Measurements from ENCODE around the gene ADAMTS12.
A peak's percentile ranks its signal among the peaks of the same experiment; 100 is the strongest.
"Not testable (repeated sequence)": the region's sequence is repeated elsewhere in the genome, so short reads cannot be mapped to it uniquely, and the experiment has no call there.

ADAMTS12 gene

GRCh38 chr5:33933723-33934169 lies 42.0 kb upstream of the ADAMTS12 start:
- H3K36me3 ChIP-seq (ENCODE audit: insufficient read depth, low read length) = no peaks in the 10 kb centered on the region
- H3K27ac ChIP-seq (ENCODE audit: low read depth, low read length) = no peak overlapping the region
- H3K9me3 ChIP-seq (ENCODE audit: insufficient read depth, low read depth, low read length) = no peaks in the 10 kb centered on the region
- H3K4me1 ChIP-seq (ENCODE audit: insufficient read depth, low read length) = peaks cover 28% of the 10 kb centered on the region
- H3K9ac ChIP-seq (ENCODE audit: low read depth, low read length) = no peak overlapping the region
- no peak overlapping the region for H3K4me3 ChIP-seq (ENCODE audit: low read length)
- 87% methylated on average over 3 of the region's 3 CpGs for WGBS
- peaks cover 27% of the 10 kb centered on the region for H3K27me3 ChIP-seq (ENCODE audit: insufficient read depth, low read length)

GRCh38 chr5:33931136-33931535 lies 39.3 kb upstream of the ADAMTS12 start:
- H3K9ac ChIP-seq (ENCODE audit: low read depth, low read length) = no peak overlapping the region
- H3K27ac ChIP-seq (ENCODE audit: low read depth, low read length) = peak overlapping the region; percentile 83; the same call in 1 of the 2 replicates
- no peak overlapping the region for H3K4me3 ChIP-seq (ENCODE audit: low read length)
- H3K36me3 ChIP-seq (ENCODE audit: insufficient read depth, low read length) = no peaks in the 10 kb centered on the region
- 64% methylated on average over 5 of the region's 5 CpGs for WGBS
- peaks cover 40% of the 10 kb centered on the region for H3K4me1 ChIP-seq (ENCODE audit: insufficient read depth, low read length)
- peaks cover 7% of the 10 kb centered on the region for H3K27me3 ChIP-seq (ENCODE audit: insufficient read depth, low read length)
- H3K9me3 ChIP-seq (ENCODE audit: insufficient read depth, low read depth, low read length) = no peaks in the 10 kb centered on the region

DNA sequence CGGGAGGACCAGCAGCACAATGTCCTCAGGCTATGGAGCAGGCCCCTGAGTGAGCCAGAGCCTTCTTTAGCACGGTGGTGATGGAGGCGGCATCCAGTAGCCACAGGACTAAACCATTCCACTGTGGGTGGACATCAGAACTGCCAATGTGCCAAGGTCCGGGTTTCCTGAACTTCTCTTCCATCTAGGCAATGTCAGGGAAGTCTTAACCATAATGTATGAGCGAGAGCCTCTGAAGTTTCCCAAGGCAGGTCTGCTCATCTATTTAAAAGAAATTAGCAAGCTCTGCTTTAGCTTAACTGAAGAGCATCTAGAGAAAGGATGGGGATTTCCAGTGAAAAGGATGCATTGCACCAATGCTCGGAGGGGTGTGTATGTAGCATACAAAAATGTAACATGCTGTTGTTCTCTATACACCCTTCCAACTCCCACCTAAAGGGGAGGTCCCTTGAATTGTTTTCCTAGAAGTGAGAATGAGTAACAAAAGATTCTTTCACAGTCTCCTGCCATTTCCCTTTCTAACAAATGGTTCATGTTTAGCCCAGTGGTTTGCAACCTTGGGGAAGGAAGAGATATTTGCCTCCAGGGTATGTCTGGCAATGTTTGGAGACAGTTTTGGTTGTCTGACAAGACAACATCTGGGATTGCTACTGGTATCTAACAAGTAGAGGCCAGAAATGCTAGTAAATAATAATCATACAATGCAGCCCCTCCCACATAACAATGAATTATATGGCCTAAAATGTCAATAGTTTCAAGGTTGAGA lies 38.3 kb upstream of the ADAMTS12 start:
- no peaks in the 10 kb centered on the region for H3K36me3 ChIP-seq (ENCODE audit: insufficient read depth, low read length)
- H3K4me1 ChIP-seq (ENCODE audit: insufficient read depth, low read length) = peaks cover 40% of the 10 kb centered on the region
- peak overlapping the region; percentile 83; the same call in 1 of the 2 replicates for H3K27ac ChIP-seq (ENCODE audit: low read depth, low read length)
- WGBS = 82% methylated on average over 6 of the region's 6 CpGs
- no peaks in the 10 kb centered on the region for H3K27me3 ChIP-seq (ENCODE audit: insufficient read depth, low read length)
- no peak overlapping the region for H3K4me3 ChIP-seq (ENCODE audit: low read length)
- H3K9me3 ChIP-seq (ENCODE audit: insufficient read depth, low read depth, low read length) = no peaks in the 10 kb centered on the region
- no peak overlapping the region for H3K9ac ChIP-seq (ENCODE audit: low read depth, low read length)

- Histone ChIP-seq H3K4me1 (ENCODE audit: insufficient read depth, low read length) (peaks cover 40% of the 10 kb centered on the region), H3K9me3 (ENCODE audit: insufficient read depth, low read depth, low read length) (no peaks in the 10 kb centered on the region), H3K36me3 (ENCODE audit: insufficient read depth, low read length) (no peaks in the 10 kb centered on the region), H3K27ac (ENCODE audit: low read depth, low read length) (no peak overlapping the region), H3K27me3 (ENCODE audit: insufficient read depth, low read length) (no peaks in the 10 kb centered on the region), H3K4me3 (ENCODE audit: low read length) (no peak overlapping the region), H3K9ac (ENCODE audit: low read depth, low read length) (no peak overlapping the region)
- 93% methylated on average over 2 of the region's 2 CpGs for WGBS
Observed at GRCh38 chr5:33928283-33928682, 36.5 kb upstream of the ADAMTS12 start.

DNA sequence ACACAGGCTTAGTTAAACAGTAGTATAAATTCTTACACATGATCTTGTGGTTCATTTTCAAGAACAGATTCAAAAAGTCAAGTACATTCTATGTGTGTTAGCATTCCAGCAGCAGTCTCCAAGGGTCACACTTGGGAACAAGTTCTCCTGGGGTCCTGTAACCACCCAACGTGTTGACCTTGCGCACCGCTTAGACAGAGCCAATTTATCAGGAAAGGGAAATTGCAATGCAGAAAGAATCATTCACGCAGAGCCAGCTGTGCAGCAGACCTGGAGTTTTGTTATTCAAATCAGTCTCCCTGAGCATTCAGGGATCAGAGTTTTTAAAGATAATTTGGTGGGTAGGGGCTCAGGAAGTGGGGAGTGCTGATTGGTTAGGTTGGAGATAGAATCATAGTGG lies 35.9 kb upstream of the ADAMTS12 start:
- Histone ChIP-seq H3K4me3 (ENCODE audit: low read length) (no peak overlapping the region), H3K9me3 (ENCODE audit: insufficient read depth, low read depth, low read length) (no peaks in the 10 kb centered on the region), H3K36me3 (ENCODE audit: insufficient read depth, low read length) (no peaks in the 10 kb centered on the region), H3K27me3 (ENCODE audit: insufficient read depth, low read length) (no peaks in the 10 kb centered on the region), H3K27ac (ENCODE audit: low read depth, low read length) (no peak overlapping the region), H3K9ac (ENCODE audit: low read depth, low read length) (no peak overlapping the region), H3K4me1 (ENCODE audit: insufficient read depth, low read length) (peaks cover 40% of the 10 kb centered on the region)
- WGBS = 68% methylated on average over 4 of the region's 4 CpGs

DNA sequence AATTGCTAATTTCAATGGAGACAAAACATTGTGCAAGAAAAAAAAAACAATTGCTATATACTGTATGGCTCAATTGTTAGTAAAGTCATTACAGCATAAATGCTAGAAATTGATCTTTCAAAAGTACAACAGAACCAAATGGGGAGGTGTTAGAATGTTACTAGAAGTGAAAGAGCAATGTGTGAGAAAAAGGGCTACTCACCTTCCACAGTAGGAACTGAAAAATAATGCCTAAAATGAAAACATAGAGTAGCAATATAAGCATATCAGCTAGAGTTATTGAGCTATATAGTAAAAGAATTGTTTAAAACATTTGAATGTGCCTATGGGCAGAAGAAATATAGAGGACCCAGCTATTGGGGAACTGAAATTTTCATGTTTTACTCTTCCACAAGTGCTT lies 33.5 kb upstream of the ADAMTS12 start:
- Histone ChIP-seq H3K27ac (ENCODE audit: low read depth, low read length) (no peak overlapping the region), H3K9me3 (ENCODE audit: insufficient read depth, low read depth, low read length) (no peaks in the 10 kb centered on the region), H3K4me3 (ENCODE audit: low read length) (no peak overlapping the region), H3K4me1 (ENCODE audit: insufficient read depth, low read length) (peaks cover 25% of the 10 kb centered on the region; the same call in 1 of the 2 replicates), H3K36me3 (ENCODE audit: insufficient read depth, low read length) (no peaks in the 10 kb centered on the region), H3K27me3 (ENCODE audit: insufficient read depth, low read length) (no peaks in the 10 kb centered on the region), H3K9ac (ENCODE audit: low read depth, low read length) (no peak overlapping the region)

DNA sequence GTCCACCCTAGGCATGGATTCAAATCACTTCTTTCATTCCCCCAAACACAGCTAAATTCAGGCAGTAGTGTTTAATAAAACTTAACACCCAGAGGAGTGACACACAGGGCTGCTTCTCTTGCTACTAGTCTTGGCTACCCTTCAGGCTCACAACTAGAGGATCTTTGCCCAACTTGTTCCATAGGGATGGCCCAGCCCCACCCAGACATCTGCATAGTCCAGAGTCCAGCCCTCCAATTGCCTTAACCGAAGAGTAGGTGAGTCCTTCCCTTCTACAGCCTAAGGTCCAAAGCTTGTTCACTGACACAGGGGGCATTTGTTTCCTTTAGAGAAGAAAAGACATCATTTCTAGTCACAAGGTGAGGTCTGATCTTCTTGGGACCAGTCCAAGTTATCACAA lies 29.2 kb upstream of the ADAMTS12 start:
- Histone ChIP-seq H3K4me1 (ENCODE audit: insufficient read depth, low read length) (no peaks in the 10 kb centered on the region), H3K27me3 (ENCODE audit: insufficient read depth, low read length) (no peaks in the 10 kb centered on the region), H3K27ac (ENCODE audit: low read depth, low read length) (no peak overlapping the region), H3K9ac (ENCODE audit: low read depth, low read length) (no peak overlapping the region), H3K36me3 (ENCODE audit: insufficient read depth, low read length) (no peaks in the 10 kb centered on the region), H3K4me3 (ENCODE audit: low read length) (no peak overlapping the region), H3K9me3 (ENCODE audit: insufficient read depth, low read depth, low read length) (no peaks in the 10 kb centered on the region)
- 95% methylated on average over 1 of the region's 1 CpG for WGBS

- not testable (repeated sequence) for H3K27me3 ChIP-seq (ENCODE audit: insufficient read depth, low read length); H3K9ac ChIP-seq (ENCODE audit: low read depth, low read length); H3K36me3 ChIP-seq (ENCODE audit: insufficient read depth, low read length); H3K9me3 ChIP-seq (ENCODE audit: insufficient read depth, low read depth, low read length); H3K4me1 ChIP-seq (ENCODE audit: insufficient read depth, low read length); H3K4me3 ChIP-seq (ENCODE audit: low read length); H3K27ac ChIP-seq (ENCODE audit: low read depth, low read length)
- 89% methylated on average over 3 of the region's 3 CpGs for WGBS
Observed at GRCh38 chr5:33914844-33915243, 23.1 kb upstream of the ADAMTS12 start.

DNA sequence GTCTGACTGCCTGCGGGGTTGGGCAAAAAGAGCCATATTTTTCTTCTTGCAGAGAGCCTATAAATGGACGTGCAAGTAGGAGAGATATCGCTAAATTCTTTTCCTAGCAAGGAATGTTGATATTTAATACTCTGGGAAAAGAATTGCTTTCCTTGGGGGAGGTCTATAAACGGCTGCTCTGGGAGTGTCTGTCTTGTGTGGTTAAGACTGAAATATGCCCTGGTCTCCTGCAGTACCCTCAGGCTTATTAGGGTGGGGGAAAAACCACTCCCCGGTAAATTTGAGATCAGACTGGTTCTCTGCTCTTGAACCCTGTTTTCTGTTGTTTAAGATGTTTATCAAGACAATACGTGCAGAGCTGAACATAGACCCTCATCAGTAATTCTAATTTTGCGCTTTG lies 14.5 kb upstream of the ADAMTS12 start:
- H3K4me1 ChIP-seq (ENCODE audit: insufficient read depth, low read length); H3K4me3 ChIP-seq (ENCODE audit: low read length); H3K9ac ChIP-seq (ENCODE audit: low read depth, low read length); H3K36me3 ChIP-seq (ENCODE audit: insufficient read depth, low read length); H3K27me3 ChIP-seq (ENCODE audit: insufficient read depth, low read length); H3K27ac ChIP-seq (ENCODE audit: low read depth, low read length): not testable (repeated sequence)
- H3K9me3 ChIP-seq (ENCODE audit: insufficient read depth, low read depth, low read length) = peaks cover 32% of the 10 kb centered on the region
- WGBS = 92% methylated on average over 7 of the region's 7 CpGs

DNA sequence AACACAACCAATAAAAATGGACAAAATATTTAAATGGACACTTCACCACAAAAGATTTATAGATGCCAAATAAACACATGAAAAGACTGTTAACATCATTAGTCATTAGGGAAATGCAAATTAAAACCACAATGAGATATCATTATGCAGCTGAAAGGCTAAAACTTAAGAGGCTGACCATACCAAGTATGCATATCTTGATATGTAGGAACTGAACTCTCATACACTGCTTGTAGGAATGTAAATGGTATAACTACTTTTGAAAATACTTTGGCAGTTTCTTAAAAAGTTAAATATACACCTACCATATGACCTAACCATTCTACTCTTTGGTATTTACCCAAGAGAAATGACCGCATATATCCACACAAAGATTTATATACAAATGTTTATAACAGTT lies 13.6 kb upstream of the ADAMTS12 start:
- WGBS = no CpG with 5 or more reads among the region's 1 CpG
- Histone ChIP-seq H3K27ac (ENCODE audit: low read depth, low read length) (no peak overlapping the region), H3K9me3 (ENCODE audit: insufficient read depth, low read depth, low read length) (peaks cover 32% of the 10 kb centered on the region)

DNA sequence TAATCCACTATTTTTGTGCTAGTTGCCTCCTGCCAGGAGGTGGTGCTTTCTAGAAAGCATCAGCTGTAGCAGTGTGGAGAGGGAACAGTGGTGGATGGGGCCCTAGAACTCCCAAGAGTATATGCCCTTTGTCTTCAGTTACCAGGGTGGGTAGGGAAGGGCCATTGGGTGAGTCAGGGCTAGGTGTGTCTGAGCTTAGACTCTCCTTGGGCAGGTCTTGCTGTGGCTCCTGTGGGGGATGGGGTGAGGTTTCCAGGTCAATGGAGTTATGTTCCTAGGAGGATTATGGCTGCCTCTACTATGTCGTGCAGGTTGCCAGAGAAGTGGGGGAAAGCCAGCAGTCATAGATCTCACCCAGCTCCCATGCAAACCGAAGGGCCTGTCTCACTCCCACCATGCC lies 11.3 kb upstream of the ADAMTS12 start:
- H3K9me3 ChIP-seq (ENCODE audit: insufficient read depth, low read depth, low read length) = peaks cover 31% of the 10 kb centered on the region
- WGBS = 88% methylated on average over 2 of the region's 2 CpGs
- H3K27me3 ChIP-seq (ENCODE audit: insufficient read depth, low read length) = no peaks in the 10 kb centered on the region
- no peak overlapping the region for H3K4me3 ChIP-seq (ENCODE audit: low read length)
- no peaks in the 10 kb centered on the region for H3K36me3 ChIP-seq (ENCODE audit: insufficient read depth, low read length)
- H3K4me1 ChIP-seq (ENCODE audit: insufficient read depth, low read length) = no peaks in the 10 kb centered on the region
- no peak overlapping the region for H3K27ac ChIP-seq (ENCODE audit: low read depth, low read length)
- no peak overlapping the region for H3K9ac ChIP-seq (ENCODE audit: low read depth, low read length)

More for the DNA sequence above, 13.6 kb upstream of the ADAMTS12 start:
- Histone ChIP-seq H3K36me3 (ENCODE audit: insufficient read depth, low read length) (no peaks in the 10 kb centered on the region), H3K4me1 (ENCODE audit: insufficient read depth, low read length) (no peaks in the 10 kb centered on the region), H3K9ac (ENCODE audit: low read depth, low read length) (no peak overlapping the region), H3K4me3 (ENCODE audit: low read length) (no peak overlapping the region), H3K27me3 (ENCODE audit: insufficient read depth, low read length) (no peaks in the 10 kb centered on the region)

- Histone ChIP-seq H3K9ac (ENCODE audit: low read depth, low read length) (no peak overlapping the region), H3K4me1 (ENCODE audit: insufficient read depth, low read length) (no peaks in the 10 kb centered on the region), H3K9me3 (ENCODE audit: insufficient read depth, low read depth, low read length) (peaks cover 11% of the 10 kb centered on the region), H3K27ac (ENCODE audit: low read depth, low read length) (no peak overlapping the region), H3K36me3 (ENCODE audit: insufficient read depth, low read length) (no peaks in the 10 kb centered on the region), H3K27me3 (ENCODE audit: insufficient read depth, low read length) (no peaks in the 10 kb centered on the region), H3K4me3 (ENCODE audit: low read length) (no peak overlapping the region)
- whole genome bisulfite sequencing = 100% methylated on average over 1 of the region's 1 CpG
Observed at GRCh38 chr5:33901156-33901555, 9.4 kb upstream of the ADAMTS12 start.

Measured in HUES64 (cell line).